Measurements from ENCODE around the gene GNB1.

Gene GNB1

DNA sequence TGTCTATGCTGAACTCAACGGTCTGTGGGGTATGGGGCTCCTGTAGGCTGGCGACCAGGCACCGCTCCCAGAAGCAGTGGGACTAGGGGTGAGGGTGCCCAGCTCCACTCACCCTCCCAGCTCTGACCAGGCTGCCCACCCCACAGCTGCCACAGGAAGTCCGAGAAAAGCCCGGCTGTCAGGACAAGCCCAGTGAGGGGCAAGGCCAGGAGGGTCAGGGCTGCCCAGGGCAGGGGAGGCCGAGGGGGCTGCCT is 31.7 kb upstream of the GNB1 start:
- no peak for DNase-seq

DNA sequence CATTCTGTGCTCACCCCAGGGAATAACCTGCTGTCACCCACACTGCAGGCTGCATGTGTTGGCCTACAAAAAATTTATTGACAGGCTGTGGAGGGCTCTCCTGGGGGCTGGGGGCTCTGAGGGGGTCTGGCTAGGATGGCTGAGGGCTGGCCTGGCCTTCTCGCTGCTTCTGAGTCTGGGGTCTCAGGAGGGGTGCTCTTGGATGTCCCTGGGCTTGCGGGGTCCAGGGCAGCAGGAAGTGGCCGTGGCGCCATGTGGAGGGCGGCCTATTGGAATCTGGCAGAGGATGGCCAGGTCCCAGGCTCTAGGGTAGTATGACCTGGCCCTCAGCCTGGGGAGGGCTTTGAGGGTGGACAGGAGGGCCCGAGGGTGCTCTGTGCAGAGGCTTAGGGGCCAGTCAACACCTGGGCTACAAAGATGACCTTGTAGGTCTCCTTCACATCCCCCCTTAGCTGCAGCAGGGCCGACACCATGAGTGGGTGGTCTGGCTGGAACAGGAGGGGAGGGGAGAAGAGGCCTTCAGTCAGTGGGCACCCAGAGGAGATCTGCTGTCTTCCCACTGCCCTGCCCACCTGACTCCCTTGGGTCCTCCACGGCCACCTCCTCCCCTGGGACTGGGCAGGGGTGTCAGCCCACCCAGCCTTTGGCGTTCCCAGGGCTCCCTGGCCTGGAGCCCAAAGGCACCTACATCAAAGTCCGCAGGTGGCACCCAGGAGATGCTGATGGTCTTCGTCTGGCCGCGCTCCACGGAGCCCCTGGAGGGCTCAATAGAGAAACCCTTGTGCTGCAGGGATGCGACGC is 31.2 kb upstream of the GNB1 start:
- no peak for DNase-seq

DNA sequence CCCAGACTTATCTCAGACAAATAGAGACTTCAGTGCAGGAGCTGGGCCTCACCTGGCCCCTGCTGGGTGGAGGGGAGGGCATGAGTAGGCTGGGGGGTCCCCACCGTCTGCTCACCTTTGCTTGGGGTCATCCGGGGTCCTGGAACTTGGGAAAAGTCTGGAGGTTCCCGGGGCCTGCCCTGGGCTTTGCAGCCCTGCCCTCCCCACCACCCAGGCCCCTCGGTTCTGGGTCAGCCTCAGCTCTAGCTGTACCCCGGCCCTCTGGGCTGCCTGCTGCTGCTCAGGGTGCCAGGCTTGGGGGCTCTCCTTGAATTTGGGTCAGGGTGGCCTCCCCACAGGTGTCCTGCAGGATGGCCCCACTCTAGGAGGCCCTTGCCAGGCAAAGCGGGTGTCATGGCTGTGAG is 30.6 kb upstream of the GNB1 start:
- no peak for DNase-seq

- DNase-seq, result no peak
Observed at GRCh38 chr1:1920608-1921458, 29.9 kb upstream of the GNB1 start.

GRCh38 chr1:1920057-1920607 is 29.2 kb upstream of the GNB1 start:
- no peak for DNase-seq

DNA sequence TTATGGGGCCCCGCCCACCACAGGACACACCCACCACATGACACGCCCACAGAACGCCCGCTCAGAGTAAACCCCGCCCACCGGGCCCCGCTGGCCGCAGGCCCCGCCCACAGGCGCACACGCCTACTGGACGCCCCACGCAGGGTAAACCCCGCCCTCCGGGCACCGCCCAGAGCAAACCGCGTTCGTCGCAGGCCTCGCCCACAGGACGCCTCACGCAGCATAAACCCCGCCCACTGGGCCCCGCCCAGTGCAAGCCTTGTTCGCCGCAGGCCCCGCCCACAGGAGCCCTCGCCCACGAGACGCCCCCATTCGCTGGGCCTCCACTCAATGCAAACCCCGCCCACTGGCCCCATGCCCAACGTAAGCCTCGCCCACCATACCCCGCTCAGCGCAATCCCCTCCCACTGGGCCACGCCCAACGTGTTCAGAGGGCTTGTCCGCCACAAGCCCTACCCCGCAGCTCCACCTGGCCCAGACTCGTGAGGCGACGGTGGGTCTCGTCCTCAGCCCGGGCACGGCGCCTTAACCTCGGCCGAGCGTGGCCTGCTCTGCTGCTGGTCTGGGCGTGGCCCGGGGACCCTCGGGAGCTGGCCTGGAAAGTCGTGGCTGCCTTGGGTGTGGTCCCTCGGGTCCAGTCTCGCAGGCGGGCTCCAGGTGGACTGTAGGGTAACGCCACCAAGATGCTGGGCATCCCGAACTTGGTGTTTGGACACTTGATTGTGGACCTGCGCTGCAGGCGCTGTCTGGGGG is 28.6 kb upstream of the GNB1 start:
- DNase-seq, result peak; percentile 100

GRCh38 chr1:1918901-1919303 is 28.0 kb upstream of the GNB1 start, which contains the start of gene TMEM52:
Gene TMEM52, minus strand, starts transcription at chr1:1919279. Its CDS starts 14 bp downstream, at chr1:1919265.
- DNase-seq, result no peak

GRCh38 chr1:1917995-1918900 is 27.4 kb upstream of the GNB1 start:
- no peak for DNase-seq

GRCh38 chr1:1917304-1917976 is 26.6 kb upstream of the GNB1 start:
- DNase-seq, result no peak

- no peak for DNase-seq
Observed at GRCh38 chr1:1916851-1917251, 26.0 kb upstream of the GNB1 start.

- DNase-seq, result no peak
Observed at GRCh38 chr1:1915911-1916840, 25.3 kb upstream of the GNB1 start.

DNA sequence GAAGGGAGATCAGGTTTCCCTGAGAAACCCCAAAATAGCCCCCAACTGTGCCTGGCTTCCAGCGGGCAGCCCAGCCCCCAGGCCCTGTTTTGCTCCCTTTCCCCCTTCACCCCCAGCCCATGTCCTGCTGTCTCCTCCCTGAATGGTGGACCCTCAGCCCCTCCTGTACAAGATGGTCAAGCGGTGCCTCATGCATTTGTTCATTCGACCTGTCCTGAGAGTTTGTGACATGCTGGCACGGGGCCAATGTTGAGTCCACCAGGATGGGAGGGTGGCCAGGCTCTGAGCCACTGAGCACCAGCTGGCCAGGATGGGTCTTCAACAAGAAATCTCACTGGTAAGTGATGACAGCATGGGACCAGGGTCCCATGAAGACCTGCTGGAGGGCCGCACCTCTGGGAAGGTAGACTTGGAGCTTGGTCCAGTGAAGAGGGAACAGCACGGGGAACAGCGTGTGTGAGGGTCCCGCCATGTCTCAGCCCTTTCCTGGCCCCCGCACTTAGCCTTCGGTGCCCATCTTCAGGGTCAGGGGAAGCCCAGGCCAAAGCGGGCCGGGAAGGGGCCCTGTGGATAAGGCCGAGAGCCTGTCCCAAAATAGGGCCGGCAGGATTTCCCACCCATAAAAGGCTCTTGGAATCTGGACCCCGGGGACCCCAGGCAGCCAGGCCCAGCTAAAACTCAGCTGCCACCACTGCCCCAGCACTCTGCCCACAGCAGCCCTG is 24.2 kb upstream of the GNB1 start, which contains the start of gene CALML6:
Gene CALML6, plus strand, starts transcription at position 290 of the 722 bp plus-strand sequence. Its CDS starts 21 bp downstream, at position 311.
- no peak for DNase-seq

GRCh38 chr1:1914101-1914970 is 23.4 kb upstream of the GNB1 start:
- no peak for DNase-seq

- DNase-seq, result no peak
Observed at GRCh38 chr1:1911350-1912041, 20.6 kb upstream of the GNB1 start.

DNA sequence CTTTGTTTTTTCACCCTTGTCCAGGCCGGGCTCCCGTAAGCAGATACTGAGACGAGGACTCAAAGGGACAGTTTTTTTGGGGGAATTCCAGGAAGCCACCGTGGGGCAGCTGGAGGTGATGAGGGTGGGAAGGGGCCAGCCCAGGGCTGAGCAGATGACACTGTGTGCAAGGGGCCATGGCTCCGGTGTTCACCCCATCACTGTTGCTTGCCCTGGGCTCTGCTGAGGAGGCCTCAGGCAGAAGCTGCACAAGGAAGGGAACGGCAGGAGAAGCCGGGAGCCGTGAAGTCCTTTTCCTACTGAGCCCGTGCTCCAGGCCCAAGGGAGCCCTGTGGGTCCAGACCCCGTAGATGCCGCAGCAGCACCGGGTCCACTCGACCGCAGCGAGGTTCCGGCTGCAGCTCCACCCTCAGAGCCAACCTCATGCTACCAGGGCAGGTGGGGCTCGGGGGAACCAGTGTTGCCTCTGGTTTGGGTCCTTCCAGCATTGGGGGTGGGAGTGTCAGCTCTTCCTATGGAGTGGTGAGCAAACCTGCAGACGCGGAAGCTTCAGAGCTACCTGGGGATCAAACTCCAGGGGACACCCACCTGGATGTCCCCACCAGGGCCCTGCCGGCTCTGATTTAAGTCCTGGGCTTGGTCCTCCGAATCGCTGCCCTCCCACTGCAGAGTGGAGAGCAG is 19.9 kb upstream of the GNB1 start:
- no peak for DNase-seq

GRCh38 chr1:1910033-1910465 is 19.2 kb upstream of the GNB1 start:
- DNase-seq, result no peak

DNA sequence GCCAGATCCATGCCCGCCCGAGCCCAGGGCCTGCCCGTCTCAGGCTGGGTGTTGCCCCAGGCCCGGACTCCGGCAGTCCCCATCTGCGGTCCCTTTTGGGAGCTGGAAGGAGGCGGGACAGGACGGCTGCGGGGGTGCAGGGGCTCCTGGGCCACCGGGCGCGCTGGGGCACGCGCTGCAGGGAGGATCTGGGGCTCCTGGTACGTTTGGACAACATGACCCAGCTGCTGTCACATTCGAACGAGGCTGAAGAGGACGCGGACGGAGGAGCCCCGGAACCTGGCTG is 17.6 kb upstream of the GNB1 start:
- DNase-seq, result no peak
